Liver (tissue), 9 donors: ENCODE measurements around the gene CRB1. TPM values are rescaled to one million over a fixed set of nuclear protein-coding genes. Genes with fewer than 3 reads are reported as not detected.

Experiments
- DNase-seq: peaks from one replicate; pipeline ENCODE4 v3.0.0-alpha.2; 2017; ENCODE audit warnings: low spot score
- H3K27ac ChIP-seq, 2 donors: one replicate each; pipeline ENCODE4 v1.7.0; 2013; ENCODE audit warnings: inconsistent platforms in 2 of 2, low read length in 2 of 2, control low read depth in 1 of 2, low read depth in 1 of 2, mild to moderate bottlenecking in 1 of 2
- H3K27me3 ChIP-seq, 4 donors: one replicate each; pipeline versions ENCODE4 v1.6.1 to v1.7.0; 2013; ENCODE audit warnings: low read length in 3 of 4, inconsistent platforms in 1 of 4, mild to moderate bottlenecking in 1 of 4, moderate library complexity in 1 of 4; ENCODE audit not compliant: control insufficient read depth in 4 of 4, insufficient read depth in 4 of 4
- H3K36me3 ChIP-seq, 4 donors: one replicate each; pipeline versions ENCODE4 v1.6.1 to v1.7.0; 2013; ENCODE audit warnings: low read length in 3 of 4, mild to moderate bottlenecking in 3 of 4, low read depth in 1 of 4, moderate library complexity in 1 of 4; ENCODE audit not compliant: control insufficient read depth in 4 of 4, insufficient read depth in 3 of 4
- H3K4me1 ChIP-seq, 4 donors: one replicate each; pipeline versions ENCODE4 v1.6.1 to v1.7.0; 2013; ENCODE audit warnings: low read length in 3 of 4, mild to moderate bottlenecking in 3 of 4, moderate library complexity in 1 of 4; ENCODE audit not compliant: control insufficient read depth in 4 of 4, insufficient read depth in 4 of 4
- H3K4me3 ChIP-seq, 3 donors: one replicate each; pipeline versions ENCODE4 v1.6.1 to v1.7.0; 2013; ENCODE audit warnings: low read length in 3 of 3, control low read depth in 1 of 3, low read depth in 1 of 3, mild to moderate bottlenecking in 1 of 3
- H3K9ac ChIP-seq, 2 donors: one replicate each; pipeline ENCODE4 v1.7.0; 2013; ENCODE audit warnings: low read length in 2 of 2, mild to moderate bottlenecking in 2 of 2, moderate library complexity in 2 of 2, control low read depth in 1 of 2, low read depth in 1 of 2
- H3K9me3 ChIP-seq, 4 donors: one replicate each; pipeline versions ENCODE4 v1.6.1 to v1.7.0; 2013; ENCODE audit warnings: low read length in 3 of 4; ENCODE audit not compliant: control insufficient read depth in 4 of 4
- ATF3 ChIP-seq: IDR thresholded peaks from 2 replicates; pipeline ENCODE4 v1.6.1; 2016; ENCODE audit warnings: antibody characterized with exemption
- CTCF ChIP-seq: fragments of 150-350 bp; IDR thresholded peaks from 2 replicates; pipeline ENCODE4 v1.5.1; 2017; ENCODE audit warnings: improper control_type of control experiment, low read depth, low read length; ENCODE audit not compliant: missing input control
- EGR1 ChIP-seq, 2 donors: IDR thresholded peaks; 2 replicates each; pipeline ENCODE4 v1.6.1; 2016 to 2018; ENCODE audit warnings: antibody characterized with exemption in 2 of 2, low read depth in 2 of 2
- FOXA1 ChIP-seq: IDR thresholded peaks from 2 replicates; pipeline ENCODE4 v1.6.1; 2016; ENCODE audit warnings: antibody characterized with exemption
- GABPA ChIP-seq, 2 donors: IDR thresholded peaks in 1 of 2; conservative IDR thresholded peaks in 1 of 2; 2 replicates each; pipeline ENCODE4 v1.6.1; 2016; ENCODE audit warnings: antibody characterized with exemption in 2 of 2, mild to moderate bottlenecking in 1 of 2, moderate library complexity in 1 of 2
- HNF4G ChIP-seq: IDR thresholded peaks from 2 replicates; pipeline ENCODE4 v1.6.1; 2016; ENCODE audit warnings: antibody characterized with exemption
- JUND ChIP-seq, 2 donors: IDR thresholded peaks; 2 replicates each; pipeline ENCODE4 v1.6.1; 2016; ENCODE audit warnings: antibody characterized with exemption in 2 of 2
- MAX ChIP-seq: IDR thresholded peaks from 2 replicates; pipeline ENCODE4 v1.6.1; 2016; ENCODE audit warnings: antibody characterized with exemption
- NR2F2 ChIP-seq: IDR thresholded peaks from 2 replicates; pipeline ENCODE4 v1.6.1; 2016; ENCODE audit warnings: antibody characterized with exemption
- RAD21 ChIP-seq, 2 donors: IDR thresholded peaks; 2 replicates each; pipeline ENCODE4 v1.6.1; 2016; ENCODE audit warnings: antibody characterized with exemption in 2 of 2, mild to moderate bottlenecking in 2 of 2
- REST ChIP-seq: IDR thresholded peaks from 2 replicates; pipeline ENCODE4 v1.6.1; 2016; ENCODE audit warnings: antibody characterized with exemption, mild to moderate bottlenecking
- RXRA ChIP-seq, 2 donors: IDR thresholded peaks; 2 replicates each; pipeline ENCODE4 v1.6.1; 2017 to 2018; ENCODE audit warnings: antibody characterized with exemption in 2 of 2, mild to moderate bottlenecking in 1 of 2
- SP1 ChIP-seq: IDR thresholded peaks from 2 replicates; pipeline ENCODE4 v1.6.1; 2018; ENCODE audit warnings: antibody characterized with exemption, mild to moderate bottlenecking
- TAF1 ChIP-seq: conservative IDR thresholded peaks from 2 replicates; pipeline ENCODE4 v1.6.1; 2016; ENCODE audit warnings: antibody characterized with exemption, mild to moderate bottlenecking
- YY1 ChIP-seq: IDR thresholded peaks from 2 replicates; pipeline ENCODE4 v1.6.1; 2016; ENCODE audit warnings: antibody characterized with exemption, mild to moderate bottlenecking
- ZBTB33 ChIP-seq: IDR thresholded peaks from 2 replicates; pipeline ENCODE4 v1.6.1; 2016; ENCODE audit warnings: antibody characterized with exemption
- WGBS: extraction: QIAGEN DNeasy Blood & Tissue Kit; methylation state at CpG from one replicate; pipeline ENCODE4 v1.1.7; 2013; 5-methylcytosine and 5-hydroxymethylcytosine counted together
- polyA plus RNA-seq, 2 donors: library from polyadenylated mRNA; stranded (reverse) in 1 of 2; unstranded in 1 of 2; fragments of 200-250 nt in 1 of 2; fragments of >200 nt in 1 of 2; fragmentation: Nextera tagmentation in 1 of 2; extraction: Ambion mirVana in 1 of 2; gene quantifications; one replicate each; pipeline versions ENCODE4 v1.2.1 to v1.2.3, GENCODE V29; 2013 to 2015
- total RNA-seq, 2 donors: library from RNA; depleted of rRNA; stranded (reverse); fragments of >200 nt; gene quantifications; one replicate each; pipeline ENCODE4 v1.2.3, GENCODE V29; 2014
- donor health status: healthy.
- donor health status: healthy.
- donor health status: healthy.
- donor health status: healthy.
- donor health status: healthy.

CRB1 gene
- total and polyA plus RNA-seq, 4 donors, result 5.1 TPM; not detected in 3

- no peak overlapping the region for H3K27ac ChIP-seq
- no peaks in the 10 kb centered on the region for H3K27me3 ChIP-seq
- no peak for DNase-seq
- H3K4me1 ChIP-seq, result no peaks in the 10 kb centered on the region
- H3K9me3 ChIP-seq, result no peaks in the 10 kb centered on the region
- no peak overlapping the region for H3K9ac ChIP-seq
- H3K4me3 ChIP-seq, result no peak overlapping the region
- no peaks in the 10 kb centered on the region for H3K36me3 ChIP-seq
- WGBS, result 78% methylated on average over 2 of the region's 2 CpGs
- no peak for TF ChIP-seq JUND (IDR thresholded peaks at IDR 0.05)
- no peak for TF ChIP-seq HNF4G
- TF ChIP-seq SP1, result no peak
- no peak for TF ChIP-seq RAD21 (IDR thresholded peaks at IDR 0.05)
- no peak for TF ChIP-seq REST
- TF ChIP-seq EGR1 (IDR thresholded peaks at IDR 0.05; ENCODE audit: low read depth in 2 of 2), result no peak
- TF ChIP-seq ZBTB33, result no peak
- no peak for TF ChIP-seq RXRA (IDR thresholded peaks at IDR 0.05)
- no peak for TF ChIP-seq GABPA (IDR thresholded peaks at IDR 0.05 in 1 of 2, conservative IDR thresholded peaks at IDR 0.05 in 1 of 2)
- TF ChIP-seq TAF1, result no peak
- no peak for TF ChIP-seq YY1
- no peak for TF ChIP-seq CTCF
- no peak for TF ChIP-seq NR2F2
- TF ChIP-seq FOXA1, result no peak
- no peak for TF ChIP-seq MAX
- TF ChIP-seq ATF3, result no peak
These were observed 83.9 kb downstream of the CRB1 start for GRCh38 chr1:197351821-197352440.
